ENCODE results near the gene RNF212B.

GRCh38 chr14:23299211-23299957 lies 61.6 kb downstream of the RNF212B start:
- TF ChIP-seq CTCF (IDR thresholded peaks at IDR 0.05; ENCODE audit: extremely low read depth in 1 of 2, insufficient read depth in 1 of 2, low read depth in 1 of 2, low read length in 2 of 2): peak; percentile 11 to 18
- TF ChIP-seq POLR2AphosphoS5 (IDR thresholded peaks at IDR 0.05; ENCODE audit: insufficient read depth, low read depth, low read length): no peak
- no peak for TF ChIP-seq POLR2A (IDR thresholded peaks at IDR 0.05; ENCODE audit: low read depth, low read length)
- no peak for TF ChIP-seq MAX (IDR thresholded peaks at IDR 0.05; ENCODE audit: insufficient read depth, insufficient read length)
- no peak for TF ChIP-seq MYC (IDR thresholded peaks at IDR 0.05; ENCODE audit: low read depth, low read length)
- TF ChIP-seq JUN (IDR thresholded peaks at IDR 0.05; ENCODE audit: borderline replicate concordance, insufficient read depth, insufficient read length, low read depth): no peak
- TF ChIP-seq EZH2 (IDR thresholded peaks at IDR 0.05; ENCODE audit: borderline replicate concordance, low read depth, low read length, severe bottlenecking): no peak
- TF ChIP-seq FOS (IDR thresholded peaks at IDR 0.05; ENCODE audit: borderline replicate concordance, insufficient read depth, low read length): no peak

Data from endothelial cell of umbilical vein (primary cell).